Measurements from ENCODE around the gene UBFD1.

The UBFD1 gene

GRCh38 chr16:23573817-23574216, 16.3 kb downstream of the UBFD1 start:
- in situ Hi-C loops (cut with MboI; ENCODE audit: low sequenced_read_pairs, unreplicated experiment) = no loop called here
- no peak for DNase-seq (ENCODE audit: low spot score)
- TF ChIP-seq, protein P1, sequence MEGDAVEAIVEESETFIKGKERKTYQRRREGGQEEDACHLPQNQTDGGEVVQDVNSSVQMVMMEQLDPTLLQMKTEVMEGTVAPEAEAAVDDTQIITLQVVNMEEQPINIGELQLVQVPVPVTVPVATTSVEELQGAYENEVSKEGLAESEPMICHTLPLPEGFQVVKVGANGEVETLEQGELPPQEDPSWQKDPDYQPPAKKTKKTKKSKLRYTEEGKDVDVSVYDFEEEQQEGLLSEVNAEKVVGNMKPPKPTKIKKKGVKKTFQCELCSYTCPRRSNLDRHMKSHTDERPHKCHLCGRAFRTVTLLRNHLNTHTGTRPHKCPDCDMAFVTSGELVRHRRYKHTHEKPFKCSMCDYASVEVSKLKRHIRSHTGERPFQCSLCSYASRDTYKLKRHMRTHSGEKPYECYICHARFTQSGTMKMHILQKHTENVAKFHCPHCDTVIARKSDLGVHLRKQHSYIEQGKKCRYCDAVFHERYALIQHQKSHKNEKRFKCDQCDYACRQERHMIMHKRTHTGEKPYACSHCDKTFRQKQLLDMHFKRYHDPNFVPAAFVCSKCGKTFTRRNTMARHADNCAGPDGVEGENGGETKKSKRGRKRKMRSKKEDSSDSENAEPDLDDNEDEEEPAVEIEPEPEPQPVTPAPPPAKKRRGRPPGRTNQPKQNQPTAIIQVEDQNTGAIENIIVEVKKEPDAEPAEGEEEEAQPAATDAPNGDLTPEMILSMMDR (IDR thresholded peaks at IDR 0.05; ENCODE audit: borderline replicate concordance, control extremely low read depth, extremely low read depth, insufficient read depth, missing control alignments) = no peak

GRCh38 chr16:23575834-23576233, 18.3 kb downstream of the UBFD1 start:
- TF ChIP-seq, protein P1 (IDR thresholded peaks at IDR 0.05; ENCODE audit: borderline replicate concordance, control extremely low read depth, extremely low read depth, insufficient read depth, missing control alignments) = no peak
- in situ Hi-C loops (cut with MboI; ENCODE audit: low sequenced_read_pairs, unreplicated experiment) = no loop called here
- DNase-seq (ENCODE audit: low spot score) = no peak

DNA sequence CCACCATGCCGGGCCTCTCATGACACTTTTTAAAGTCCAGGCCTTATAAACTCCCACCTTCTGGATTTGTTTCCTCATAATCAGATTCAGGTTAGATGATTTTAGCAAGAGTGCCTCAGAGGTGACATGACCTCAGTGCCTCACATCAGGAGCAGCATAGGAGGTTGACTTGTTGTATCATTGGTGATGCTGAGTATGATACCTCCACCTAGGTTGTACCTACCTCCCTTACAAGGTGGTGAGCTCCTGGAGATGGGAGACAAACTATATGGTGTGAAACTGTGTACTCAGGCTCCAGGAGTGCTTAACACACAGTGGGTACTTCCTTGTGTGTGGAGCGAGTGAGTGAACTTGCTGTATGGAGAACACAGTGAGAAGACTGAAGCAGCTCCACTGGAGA, 20.0 kb downstream of the UBFD1 start:
- TF ChIP-seq, protein P1 (IDR thresholded peaks at IDR 0.05; ENCODE audit: borderline replicate concordance, control extremely low read depth, extremely low read depth, insufficient read depth, missing control alignments) = no peak
- DNase-seq (ENCODE audit: low spot score) = no peak
- in situ Hi-C loops (cut with MboI; ENCODE audit: low sequenced_read_pairs, unreplicated experiment) = no loop called here

DNA sequence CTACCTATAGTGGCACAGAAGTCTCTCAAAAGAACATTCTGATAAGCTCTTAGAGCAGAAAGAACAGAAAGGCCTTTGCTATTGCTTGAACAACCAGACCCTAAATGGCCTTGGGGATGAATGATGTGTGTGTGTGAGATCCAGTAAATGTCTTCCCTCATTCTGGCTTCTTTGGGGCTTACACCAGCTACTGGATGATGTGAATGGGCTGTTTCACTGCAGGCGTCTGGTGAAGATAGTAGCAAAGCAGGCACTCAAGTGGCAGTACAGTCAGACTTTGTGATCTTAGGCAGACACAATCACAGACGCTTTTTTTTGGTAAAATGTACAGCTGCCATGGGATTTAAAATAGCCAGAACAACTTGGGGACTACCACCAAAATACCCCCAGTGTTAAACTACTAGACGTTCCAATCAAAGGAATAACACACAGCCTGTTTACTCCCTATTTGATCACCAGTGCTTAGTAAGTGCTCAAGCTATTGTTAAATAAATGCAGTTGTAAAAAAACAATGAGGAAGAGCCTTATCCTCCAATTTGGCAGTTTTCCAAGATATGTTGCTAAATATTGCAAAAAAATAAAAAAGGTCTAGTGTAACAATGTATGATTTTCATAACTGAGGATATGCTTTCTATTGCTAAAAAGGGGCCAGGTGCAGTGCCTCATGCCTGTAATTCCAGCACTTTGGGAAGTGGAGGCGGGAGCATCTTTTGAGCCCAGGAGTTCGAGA, 20.7 kb downstream of the UBFD1 start:
- in situ Hi-C loops (cut with MboI; ENCODE audit: low sequenced_read_pairs, unreplicated experiment) = no loop called here
- TF ChIP-seq, protein P1 (IDR thresholded peaks at IDR 0.05; ENCODE audit: borderline replicate concordance, control extremely low read depth, extremely low read depth, insufficient read depth, missing control alignments) = no peak
- DNase-seq (ENCODE audit: low spot score) = no peak

DNA sequence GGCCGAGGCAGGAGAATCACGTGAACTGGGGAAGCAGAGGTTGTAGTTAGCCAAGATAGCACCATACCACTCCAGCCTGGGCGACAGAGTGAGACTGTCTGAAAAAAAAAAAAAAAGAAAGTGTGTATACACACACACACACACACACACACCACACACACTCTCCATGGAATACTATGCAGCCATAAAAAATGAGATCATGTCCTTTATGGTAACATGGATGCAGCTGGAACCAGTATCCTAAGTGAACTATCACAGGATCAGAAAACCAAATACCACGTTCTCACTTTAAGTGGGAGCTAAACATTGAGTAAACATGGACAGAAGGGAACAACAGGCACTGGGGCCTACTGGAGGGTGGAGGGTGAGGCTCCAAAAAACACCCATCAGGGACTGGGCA, 21.8 kb downstream of the UBFD1 start:
- TF ChIP-seq, protein P1 (IDR thresholded peaks at IDR 0.05; ENCODE audit: borderline replicate concordance, control extremely low read depth, extremely low read depth, insufficient read depth, missing control alignments) = no peak
- DNase-seq (ENCODE audit: low spot score) = no peak
- in situ Hi-C loops (cut with MboI; ENCODE audit: low sequenced_read_pairs, unreplicated experiment) = no loop called here

DNA sequence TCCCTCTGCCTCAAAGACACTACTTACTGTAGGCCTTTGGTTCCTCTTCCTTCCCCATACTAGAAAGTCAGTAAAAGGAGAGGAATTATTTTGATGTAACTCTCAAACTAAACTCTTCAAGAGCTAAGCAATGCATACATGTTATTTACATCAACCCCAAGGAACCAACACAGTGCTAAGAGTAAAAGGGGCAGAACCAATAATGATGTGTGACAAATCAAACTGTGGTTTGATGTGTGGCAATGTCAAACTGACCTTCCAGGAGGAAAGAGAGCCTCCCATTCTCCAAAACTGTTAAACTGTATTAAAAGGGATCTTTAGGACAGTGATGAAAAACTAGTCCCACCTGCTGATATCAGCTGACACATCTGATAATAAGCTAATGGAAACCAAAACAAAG, 22.9 kb downstream of the UBFD1 start:
- in situ Hi-C loops (cut with MboI; ENCODE audit: low sequenced_read_pairs, unreplicated experiment) = no loop called here
- no peak for DNase-seq (ENCODE audit: low spot score)
- TF ChIP-seq, protein P1 (IDR thresholded peaks at IDR 0.05; ENCODE audit: borderline replicate concordance, control extremely low read depth, extremely low read depth, insufficient read depth, missing control alignments) = no peak

All from GM13976 (cell line).